Suppressor macrophage treated with lipopolysaccharide for 4 hours (primary cell): ENCODE data around the gene PCDHGA5.
A peak's percentile ranks its signal among the peaks of the same experiment; 100 is the strongest.
"Not testable (repeated sequence)": the region's sequence is repeated elsewhere in the genome, so short reads cannot be mapped to it uniquely, and the experiment has no call there.

Experiments used
- DNase-seq: peaks from one replicate; pipeline ENCODE4 v3.0.0-alpha.2; 2020

PCDHGA5 gene

DNA sequence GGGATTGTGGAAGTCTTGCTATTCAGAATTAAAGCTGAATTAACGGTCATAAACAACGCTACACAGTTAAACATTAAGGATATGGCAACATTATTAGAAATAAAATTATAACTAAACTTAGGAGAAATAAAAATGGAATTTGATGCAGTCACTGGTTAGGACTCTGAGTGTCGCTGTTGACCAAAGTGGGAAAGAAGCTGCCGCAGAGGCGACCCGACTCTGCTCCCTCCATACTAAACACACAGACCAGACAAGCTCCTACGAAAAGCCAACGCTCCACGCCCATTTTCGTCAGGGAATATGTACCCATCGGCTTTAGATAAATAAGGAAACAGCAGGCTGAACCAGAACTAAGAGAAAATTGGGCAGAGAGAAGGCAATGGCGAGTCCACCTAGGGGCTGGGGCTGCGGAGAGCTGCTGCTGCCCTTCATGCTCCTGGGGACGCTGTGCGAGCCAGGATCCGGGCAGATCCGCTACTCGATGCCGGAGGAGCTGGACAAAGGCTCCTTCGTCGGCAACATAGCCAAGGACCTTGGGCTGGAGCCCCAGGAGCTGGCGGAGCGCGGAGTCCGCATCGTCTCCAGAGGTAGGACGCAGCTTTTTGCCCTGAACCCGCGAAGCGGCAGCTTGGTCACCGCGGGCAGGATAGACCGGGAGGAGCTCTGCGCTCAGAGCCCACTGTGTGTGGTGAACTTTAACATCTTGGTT is at the start of gene PCDHGA5:
Gene PCDHGA5 (plus strand): TSS at position 211 of the 709 bp plus-strand sequence. CDS start 169 bp downstream, at position 380.
- DNase-seq: no peak

GRCh38 chr5:141316963-141317362 is 47.0 kb upstream of the PCDHGA5 start:
- not testable (repeated sequence) for DNase-seq

- DNase-seq: no peak
These were observed 44.8 kb upstream of the PCDHGA5 start for GRCh38 chr5:141319202-141319601.

DNA sequence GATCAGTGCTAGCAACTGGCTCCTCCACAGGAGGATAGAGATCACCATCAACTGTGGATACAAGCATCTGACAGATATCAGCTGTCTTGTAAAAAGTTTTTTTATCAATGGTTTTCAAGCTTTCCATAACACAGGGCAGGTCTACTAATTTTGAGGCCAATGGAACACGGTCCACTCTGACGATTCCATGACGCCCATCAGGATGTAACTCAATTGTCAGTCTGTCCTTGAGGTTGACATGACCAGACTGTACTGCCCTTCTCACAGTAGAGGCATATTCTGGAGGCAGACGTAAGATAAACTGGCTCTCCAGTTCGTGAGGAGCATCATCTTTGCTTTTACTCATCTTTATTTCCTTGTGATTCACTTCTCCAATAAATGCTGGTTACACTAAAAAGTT is 44.3 kb upstream of the PCDHGA5 start:
- no peak for DNase-seq

GRCh38 chr5:141320225-141321169 is 43.5 kb upstream of the PCDHGA5 start, which contains the start of gene TAF7:
TAF7 (minus strand) TSS chr5:141320784; CDS start chr5:141320044, 740 bp downstream.
- peak; percentile 96 for DNase-seq

- no peak for DNase-seq
These were observed 41.7 kb upstream of the PCDHGA5 start for GRCh38 chr5:141322261-141322660.

DNA sequence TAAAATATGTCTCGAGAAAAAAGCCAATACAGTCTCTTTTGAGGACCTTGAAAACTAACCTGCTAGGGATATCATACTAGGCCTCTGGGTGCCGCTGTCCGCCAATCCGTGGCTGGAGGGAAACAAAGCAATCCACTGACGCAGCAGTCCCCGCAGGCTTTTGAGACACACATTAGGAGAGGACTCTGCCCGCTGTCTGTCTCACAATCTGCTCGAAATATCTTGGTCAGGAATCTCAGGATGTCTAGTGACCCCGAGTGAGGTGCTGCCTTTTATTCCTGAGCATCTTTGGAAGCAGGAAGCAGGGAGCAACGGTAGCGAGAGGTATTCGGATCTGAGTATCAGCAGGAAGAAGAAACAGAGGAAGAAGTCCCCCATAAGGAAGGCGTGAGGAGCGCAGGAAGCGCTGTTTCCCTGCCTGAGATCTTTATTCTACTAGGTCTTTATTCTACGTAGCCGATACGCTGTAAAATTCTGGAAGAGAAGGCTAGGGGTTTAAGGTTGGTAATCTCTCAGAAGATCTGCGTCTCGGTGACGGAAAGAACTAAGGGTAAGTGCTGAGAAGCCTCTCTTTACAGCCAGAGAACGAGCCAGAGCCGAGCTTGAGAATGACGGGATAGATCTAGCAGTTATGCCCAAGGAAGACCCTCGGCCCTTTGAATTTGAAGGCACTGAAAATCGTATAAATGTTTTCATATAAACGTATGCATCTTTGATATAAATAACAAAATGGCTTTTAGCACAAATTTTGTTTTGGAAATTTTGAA is 37.7 kb upstream of the PCDHGA5 start:
- peak; percentile 30 for DNase-seq

DNA sequence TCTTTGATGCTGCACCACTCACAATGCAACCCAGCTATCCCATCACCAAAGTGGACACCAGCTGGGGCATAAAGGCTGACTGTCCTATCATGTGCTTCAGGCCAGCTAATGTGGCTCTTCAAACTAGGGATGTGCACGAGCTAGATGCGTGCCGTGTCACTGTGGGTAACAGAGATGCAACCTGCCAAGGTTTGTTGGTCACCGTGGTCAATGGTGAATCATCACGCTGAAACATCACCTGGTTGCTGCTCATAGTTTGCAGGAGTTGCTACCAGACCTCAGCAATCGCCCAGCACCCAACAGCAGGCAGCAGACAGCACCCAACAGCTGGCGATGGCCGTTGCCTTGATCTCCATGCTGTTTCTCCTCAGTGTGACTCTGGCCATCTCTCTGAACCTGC is 35.7 kb upstream of the PCDHGA5 start:
- no peak for DNase-seq

GRCh38 chr5:141330299-141331080 is 33.5 kb upstream of the PCDHGA5 start, which contains the start of gene PCDHGA1:
PCDHGA1 (plus strand) TSS chr5:141330514.
- DNase-seq: no peak

DNA sequence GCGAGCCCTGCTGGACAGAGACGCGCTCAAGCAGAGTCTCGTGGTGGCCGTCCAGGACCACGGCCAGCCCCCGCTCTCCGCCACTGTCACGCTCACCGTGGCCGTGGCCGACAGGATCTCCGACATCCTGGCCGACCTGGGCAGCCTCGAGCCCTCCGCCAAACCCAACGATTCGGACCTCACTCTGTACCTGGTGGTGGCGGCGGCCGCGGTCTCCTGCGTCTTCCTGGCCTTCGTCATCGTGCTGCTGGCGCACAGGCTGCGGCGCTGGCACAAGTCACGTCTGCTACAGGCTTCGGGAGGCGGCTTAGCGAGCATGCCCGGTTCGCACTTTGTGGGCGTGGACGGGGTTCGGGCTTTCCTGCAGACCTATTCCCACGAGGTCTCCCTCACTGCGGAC is 31.4 kb upstream of the PCDHGA5 start:
- not testable (repeated sequence) for DNase-seq

DNA sequence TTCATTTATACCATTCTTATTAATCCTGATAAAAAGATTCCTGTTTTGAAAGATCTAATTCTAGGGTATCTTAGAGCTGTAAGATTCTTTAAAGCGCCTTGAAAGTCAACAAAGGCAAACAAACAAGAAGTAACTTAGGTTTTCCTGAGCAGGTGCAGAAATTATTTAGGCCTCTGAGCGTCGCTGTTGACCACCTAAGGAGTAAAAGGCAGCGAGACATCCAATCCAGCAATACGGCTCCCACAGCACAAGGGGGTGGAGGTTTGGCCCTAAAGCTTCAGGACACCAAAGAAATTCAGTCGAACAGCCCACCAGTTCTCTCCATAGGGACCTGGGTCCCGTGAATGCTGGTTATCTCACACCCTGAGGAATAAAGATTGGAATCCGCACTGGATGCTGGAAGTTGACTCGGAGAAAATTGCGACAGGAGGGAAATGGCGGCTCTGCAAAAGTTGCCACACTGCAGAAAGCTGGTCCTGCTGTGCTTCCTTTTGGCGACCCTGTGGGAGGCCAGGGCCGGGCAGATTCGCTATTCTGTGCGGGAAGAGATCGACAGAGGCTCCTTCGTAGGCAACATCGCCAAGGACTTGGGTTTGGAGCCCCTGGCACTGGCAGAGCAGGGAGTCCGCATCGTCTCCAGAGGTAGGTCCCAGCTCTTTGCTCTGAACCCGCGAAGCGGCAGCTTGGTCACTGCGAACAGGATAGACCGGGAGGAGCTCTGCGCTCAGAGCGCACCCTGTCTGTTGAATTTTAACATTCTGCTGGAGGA is 25.2 kb upstream of the PCDHGA5 start, which contains the start of gene PCDHGA2:
Gene PCDHGA2 (plus strand): TSS at position 223 of the 769 bp plus-strand sequence.
- DNase-seq: no peak

GRCh38 chr5:141340781-141341354 is 23.1 kb upstream of the PCDHGA5 start:
- not testable (repeated sequence) for DNase-seq

DNA sequence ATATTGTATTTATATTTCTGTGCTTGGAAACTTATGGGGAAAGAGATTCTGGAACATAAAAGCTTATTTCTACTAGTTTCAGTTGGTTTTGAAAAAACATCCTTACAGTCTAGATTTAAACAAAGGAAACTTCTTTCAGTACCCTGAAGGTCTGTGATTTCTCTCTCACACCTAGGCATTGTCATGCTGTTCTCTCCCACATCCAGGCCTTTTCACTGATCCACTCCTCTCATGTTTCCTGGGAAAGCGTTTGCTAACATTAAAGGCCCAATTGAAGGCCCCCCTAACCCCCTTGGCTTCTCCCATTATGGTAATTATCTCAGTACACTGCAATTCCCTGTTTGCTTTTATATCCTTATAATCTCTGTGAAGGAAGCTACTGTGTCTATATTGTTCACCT is 21.2 kb upstream of the PCDHGA5 start:
- no peak for DNase-seq

- no peak for DNase-seq
These were observed 20.6 kb upstream of the PCDHGA5 start, which contains the start of gene PCDHGA3 for GRCh38 chr5:141343242-141343952. PCDHGA3 (plus strand) TSS chr5:141343829; CDS start chr5:141344034, 205 bp downstream.

- DNase-seq: no peak
These were observed 20.0 kb upstream of the PCDHGA5 start for GRCh38 chr5:141343953-141344463.

DNA sequence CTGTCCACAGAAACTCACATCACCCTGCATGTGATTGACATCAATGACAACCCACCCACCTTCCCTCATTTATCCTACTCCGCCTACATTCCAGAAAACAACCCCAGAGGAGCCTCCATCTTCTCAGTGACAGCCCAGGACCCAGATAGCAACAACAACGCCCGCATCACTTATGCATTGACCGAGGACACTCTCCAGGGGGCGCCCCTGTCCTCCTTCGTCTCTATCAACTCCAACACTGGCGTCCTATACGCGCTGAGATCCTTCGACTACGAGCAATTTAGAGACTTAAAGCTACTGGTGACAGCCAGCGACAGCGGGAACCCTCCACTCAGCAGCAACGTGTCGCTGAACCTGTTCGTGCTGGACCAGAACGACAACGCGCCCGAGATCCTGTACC is 18.6 kb upstream of the PCDHGA5 start:
- no peak for DNase-seq

DNA sequence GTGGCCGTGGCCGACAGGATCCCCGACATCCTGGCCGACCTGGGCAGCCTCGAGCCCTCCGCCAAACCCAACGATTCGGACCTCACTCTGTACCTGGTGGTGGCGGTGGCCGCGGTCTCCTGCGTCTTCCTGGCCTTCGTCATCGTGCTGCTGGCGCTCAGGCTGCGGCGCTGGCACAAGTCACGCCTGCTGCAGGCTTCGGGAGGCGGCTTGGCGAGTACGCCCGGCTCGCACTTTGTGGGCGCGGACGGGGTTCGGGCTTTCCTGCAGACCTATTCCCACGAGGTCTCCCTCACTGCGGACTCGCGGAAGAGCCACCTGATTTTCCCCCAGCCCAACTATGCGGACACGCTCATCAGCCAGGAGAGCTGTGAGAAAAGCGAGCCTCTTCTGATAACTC is 17.9 kb upstream of the PCDHGA5 start:
- not testable (repeated sequence) for DNase-seq

DNA sequence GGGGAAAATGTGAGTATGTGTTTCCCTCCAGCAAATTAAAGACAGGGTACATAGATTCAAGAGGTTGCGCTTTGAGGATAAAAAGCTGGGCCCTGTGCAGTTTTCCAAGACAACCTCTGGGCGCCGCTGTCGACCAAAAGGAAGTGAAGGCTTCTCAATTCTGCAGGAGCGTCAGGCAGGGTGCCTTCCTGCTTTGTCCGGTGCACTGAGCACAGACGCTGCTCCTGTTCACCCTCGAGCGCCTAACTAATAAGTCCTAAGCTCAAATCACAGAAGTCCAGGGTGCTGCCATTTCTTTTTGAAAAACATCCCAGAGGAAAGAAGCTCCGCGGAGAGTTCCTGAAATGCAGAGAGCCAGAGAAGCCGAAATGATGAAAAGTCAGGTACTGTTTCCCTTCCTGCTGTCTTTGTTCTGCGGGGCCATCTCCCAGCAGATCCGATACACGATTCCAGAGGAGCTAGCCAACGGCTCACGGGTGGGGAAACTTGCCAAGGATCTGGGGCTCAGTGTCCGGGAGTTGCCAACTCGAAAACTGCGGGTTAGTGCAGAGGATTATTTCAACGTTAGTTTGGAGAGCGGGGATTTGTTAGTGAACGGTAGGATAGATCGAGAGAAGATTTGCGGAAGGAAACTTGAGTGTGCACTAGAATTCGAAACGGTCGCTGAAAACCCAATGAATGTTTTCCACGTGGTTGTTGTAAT is 13.9 kb upstream of the PCDHGA5 start, which contains the start of gene PCDHGB1:
Gene PCDHGB1 (plus strand): TSS at position 183 of the 703 bp plus-strand sequence. CDS start 162 bp downstream, at position 345.
- no peak for DNase-seq

GRCh38 chr5:141351591-141351990 is 12.4 kb upstream of the PCDHGA5 start:
- no peak for DNase-seq
